Subcutaneous adipose tissue (tissue), 4 donors: Measurements from ENCODE around the gene PLEKHO2. TPM values are rescaled to one million over a fixed set of nuclear protein-coding genes. Genes with fewer than 3 reads are reported as not detected.

Experiments used
- total RNA-seq, 4 donors: library from RNA; depleted of rRNA; stranded (reverse); fragments of >200 nt; gene quantifications; one replicate each; pipeline ENCODE4 v1.1.0, GENCODE V29; 2016
- TF ChIP-seq, protein P1 (sequence below): fragments of 450-650 bp; IDR thresholded peaks from one replicate; pipeline ENCODE4 v1.5.1; 2016; ENCODE audit warnings: low read depth, mild to moderate bottlenecking, control low read depth, antibody characterized with exemption, moderate library complexity

The PLEKHO2 gene
- total RNA-seq, 4 donors from 2014 or later: 31.3 to 54.7 (median 36.5) TPM

DNA sequence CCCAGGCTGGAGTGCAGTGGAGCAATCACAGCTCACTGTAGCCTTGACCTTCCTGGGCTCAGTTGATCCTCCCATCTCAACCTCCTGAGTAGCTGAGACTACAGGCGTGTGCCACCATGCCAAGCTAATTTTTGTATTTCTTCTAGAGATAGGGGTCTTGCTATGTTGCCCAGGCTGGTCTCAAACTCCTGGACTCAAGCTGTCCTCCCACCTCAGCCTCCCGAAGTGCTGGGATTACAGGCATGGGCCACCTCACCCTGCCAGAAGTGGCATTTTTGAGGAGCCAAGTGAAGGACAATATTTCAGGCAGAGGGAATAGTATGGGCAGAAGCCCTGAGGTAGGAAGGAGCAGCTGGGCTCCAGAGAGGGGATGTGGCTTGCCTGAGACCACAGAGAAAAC is 74.7 kb downstream of the PLEKHO2 start:
- TF ChIP-seq, protein P1, sequence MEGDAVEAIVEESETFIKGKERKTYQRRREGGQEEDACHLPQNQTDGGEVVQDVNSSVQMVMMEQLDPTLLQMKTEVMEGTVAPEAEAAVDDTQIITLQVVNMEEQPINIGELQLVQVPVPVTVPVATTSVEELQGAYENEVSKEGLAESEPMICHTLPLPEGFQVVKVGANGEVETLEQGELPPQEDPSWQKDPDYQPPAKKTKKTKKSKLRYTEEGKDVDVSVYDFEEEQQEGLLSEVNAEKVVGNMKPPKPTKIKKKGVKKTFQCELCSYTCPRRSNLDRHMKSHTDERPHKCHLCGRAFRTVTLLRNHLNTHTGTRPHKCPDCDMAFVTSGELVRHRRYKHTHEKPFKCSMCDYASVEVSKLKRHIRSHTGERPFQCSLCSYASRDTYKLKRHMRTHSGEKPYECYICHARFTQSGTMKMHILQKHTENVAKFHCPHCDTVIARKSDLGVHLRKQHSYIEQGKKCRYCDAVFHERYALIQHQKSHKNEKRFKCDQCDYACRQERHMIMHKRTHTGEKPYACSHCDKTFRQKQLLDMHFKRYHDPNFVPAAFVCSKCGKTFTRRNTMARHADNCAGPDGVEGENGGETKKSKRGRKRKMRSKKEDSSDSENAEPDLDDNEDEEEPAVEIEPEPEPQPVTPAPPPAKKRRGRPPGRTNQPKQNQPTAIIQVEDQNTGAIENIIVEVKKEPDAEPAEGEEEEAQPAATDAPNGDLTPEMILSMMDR: no peak

GRCh38 chr15:64917211-64917610 is 75.5 kb downstream of the PLEKHO2 start:
- TF ChIP-seq, protein P1: no peak

Other genes starting within 250 kb of the PLEKHO2 start
- gene RBPMS2, start 66.3 kb upstream of the PLEKHO2 start, total RNA-seq: 1 to 10 TPM in 3 of 4 donors, under 1 TPM in 1; 0.98 to 6.4 (median 1.6) TPM
- 1 to 10 TPM in 3 of 4 donors, under 1 TPM in 1; 0.16 to 4.0 (median 2.5) TPM for gene PIF1, start 16.3 kb upstream of the PLEKHO2 start, total RNA-seq
- 10 to 100 TPM; 13.8 to 27.3 (median 15.2) TPM for gene ANKDD1A, start 70.0 kb downstream of the PLEKHO2 start, total RNA-seq
- 100 to 1,000 TPM in 1 of 4 donors, 10 to 100 TPM in 3; 89.7 to 127 (median 94.8) TPM for gene SPG21, start 148.0 kb downstream of the PLEKHO2 start, total RNA-seq
- 10 to 100 TPM; 18.3 to 29.0 (median 23.7) TPM for gene MTFMT, start 187.7 kb downstream of the PLEKHO2 start, total RNA-seq
- not detected for gene SLC51B, start 203.5 kb downstream of the PLEKHO2 start, total RNA-seq
- gene RASL12, start 226.1 kb downstream of the PLEKHO2 start, total RNA-seq: 10 to 100 TPM in 1 of 4 donors, 1 to 10 TPM in 3; 2.6 to 13.6 (median 7.7) TPM
- gene KBTBD13, start 234.8 kb downstream of the PLEKHO2 start, total RNA-seq: not detected